ENCODE results near the gene NUDT11.

GRCh38 chrX:51487960-51488267, 8.5 kb downstream of the NUDT11 start:
- peak; percentile 3; the same call in 1 of the 2 replicates for TF ChIP-seq CTCF (conservative IDR thresholded peaks at IDR 0.05; ENCODE audit: low read length)
- TF ChIP-seq EZH2phosphoT487 (IDR thresholded peaks at IDR 0.05; ENCODE audit: borderline replicate concordance, low read depth, low read length), result no peak

All from OCI-LY7 (cell line).